ENCODE data around the gene SASH1. TPM values are rescaled to one million over a fixed set of nuclear protein-coding genes. Genes with fewer than 3 reads are reported as not detected.
A peak's percentile ranks its signal among the peaks of the same experiment; 100 is the strongest.

SASH1 gene
- total RNA-seq, 1 donor from 2014 or later, result 86.4 TPM

DNA sequence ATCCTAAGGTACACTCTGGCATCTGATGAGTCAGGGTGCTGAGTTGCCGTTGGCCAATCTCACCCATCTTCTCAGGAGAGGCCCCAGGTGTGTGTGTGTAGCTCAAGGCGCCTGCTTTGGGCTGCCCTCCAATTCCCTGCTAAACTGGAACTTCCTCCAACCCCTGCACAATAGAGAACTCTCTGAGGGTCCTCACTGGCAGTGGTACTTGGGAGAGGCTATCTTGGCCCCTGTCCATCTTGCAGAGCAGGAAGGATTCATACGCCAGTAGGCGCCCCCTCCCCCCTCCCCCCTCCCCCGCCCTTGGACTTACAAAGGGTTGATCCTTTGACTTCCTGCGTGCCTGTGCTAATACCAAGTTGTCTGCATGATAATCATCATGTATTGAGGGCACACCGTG, 173.6 kb downstream of the SASH1 start:
- peaks cover 65% of the 10 kb centered on the region for H3K4me1 ChIP-seq
- H3K9me3 ChIP-seq, result no peaks in the 10 kb centered on the region
- DNase-seq (ENCODE audit: extremely low spot score in 2 of 2), result no peak
- no peak for TF ChIP-seq POLR2A (IDR thresholded peaks at IDR 0.05)
- TF ChIP-seq POLR2AphosphoS5 (IDR thresholded peaks at IDR 0.05; ENCODE audit: insufficient read depth in 1 of 2, low read depth in 1 of 2), result no peak
- TF ChIP-seq, protein P1, sequence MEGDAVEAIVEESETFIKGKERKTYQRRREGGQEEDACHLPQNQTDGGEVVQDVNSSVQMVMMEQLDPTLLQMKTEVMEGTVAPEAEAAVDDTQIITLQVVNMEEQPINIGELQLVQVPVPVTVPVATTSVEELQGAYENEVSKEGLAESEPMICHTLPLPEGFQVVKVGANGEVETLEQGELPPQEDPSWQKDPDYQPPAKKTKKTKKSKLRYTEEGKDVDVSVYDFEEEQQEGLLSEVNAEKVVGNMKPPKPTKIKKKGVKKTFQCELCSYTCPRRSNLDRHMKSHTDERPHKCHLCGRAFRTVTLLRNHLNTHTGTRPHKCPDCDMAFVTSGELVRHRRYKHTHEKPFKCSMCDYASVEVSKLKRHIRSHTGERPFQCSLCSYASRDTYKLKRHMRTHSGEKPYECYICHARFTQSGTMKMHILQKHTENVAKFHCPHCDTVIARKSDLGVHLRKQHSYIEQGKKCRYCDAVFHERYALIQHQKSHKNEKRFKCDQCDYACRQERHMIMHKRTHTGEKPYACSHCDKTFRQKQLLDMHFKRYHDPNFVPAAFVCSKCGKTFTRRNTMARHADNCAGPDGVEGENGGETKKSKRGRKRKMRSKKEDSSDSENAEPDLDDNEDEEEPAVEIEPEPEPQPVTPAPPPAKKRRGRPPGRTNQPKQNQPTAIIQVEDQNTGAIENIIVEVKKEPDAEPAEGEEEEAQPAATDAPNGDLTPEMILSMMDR (IDR thresholded peaks at IDR 0.05), result no peak
- H3K27ac ChIP-seq, result peak overlapping the region; percentile 75
- H3K27me3 ChIP-seq, result no peaks in the 10 kb centered on the region
- intact Hi-C loops (cut with DNase I), result no loop called here
- no peak overlapping the region for H3K4me3 ChIP-seq
- peaks cover 0 to 9% of the 10 kb centered on the region in 2 donors for H3K36me3 ChIP-seq

DNA sequence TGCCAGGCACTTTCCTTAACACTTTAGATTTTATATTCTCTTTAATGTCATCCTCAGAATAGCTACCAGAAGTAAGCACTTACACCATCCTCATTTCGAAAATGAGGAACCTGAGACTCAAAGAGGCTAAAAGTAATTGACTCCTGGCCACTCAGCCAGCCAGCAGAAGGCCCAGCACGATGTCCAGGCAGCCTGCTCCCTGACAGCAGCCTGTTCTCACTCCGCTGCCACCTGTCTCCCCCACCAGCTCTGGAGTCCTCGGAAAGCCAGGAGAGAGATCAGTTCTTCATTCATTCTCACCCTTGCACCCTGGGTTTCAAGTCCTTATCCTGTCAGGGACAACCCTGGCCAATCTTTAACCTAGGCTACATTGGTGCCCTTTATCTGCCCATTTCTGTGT, 174.0 kb downstream of the SASH1 start:
- no peak overlapping the region for H3K4me3 ChIP-seq
- H3K9me3 ChIP-seq, result no peaks in the 10 kb centered on the region
- H3K27ac ChIP-seq, result peak overlapping the region; percentile 75
- no peak for TF ChIP-seq POLR2A (IDR thresholded peaks at IDR 0.05)
- TF ChIP-seq POLR2AphosphoS5 (IDR thresholded peaks at IDR 0.05; ENCODE audit: insufficient read depth in 1 of 2, low read depth in 1 of 2), result no peak
- TF ChIP-seq, protein P1 (IDR thresholded peaks at IDR 0.05), result no peak
- peaks cover 0 to 9% of the 10 kb centered on the region in 2 donors for H3K36me3 ChIP-seq
- H3K4me1 ChIP-seq, result peaks cover 66% of the 10 kb centered on the region
- no peak for DNase-seq (ENCODE audit: extremely low spot score in 2 of 2)
- no peaks in the 10 kb centered on the region for H3K27me3 ChIP-seq
- intact Hi-C loops (cut with DNase I), result no loop called here

DNA sequence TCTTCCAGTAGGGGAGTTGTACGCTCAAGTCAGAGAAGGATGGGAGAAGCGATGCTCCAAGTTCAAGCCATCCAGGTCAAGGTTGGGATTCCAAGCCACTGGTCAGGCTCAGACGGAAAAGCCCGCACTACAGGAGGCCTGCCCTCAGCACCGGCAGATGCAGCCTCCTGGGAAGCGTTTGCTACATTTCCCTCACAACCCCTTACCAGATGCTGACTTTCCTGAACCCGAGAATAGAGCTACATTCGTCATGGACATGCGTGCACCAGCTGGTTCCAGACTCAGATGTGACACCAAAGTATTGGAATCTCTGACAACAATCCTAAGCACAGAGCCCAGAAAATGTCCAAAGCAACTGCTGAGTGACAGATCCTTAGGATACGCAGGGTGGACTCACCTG, 174.8 kb downstream of the SASH1 start:
- Histone ChIP-seq H3K9me3 (no peaks in the 10 kb centered on the region), H3K4me3 (no peak overlapping the region), H3K27ac (peak overlapping the region; percentile 75), H3K36me3 (peaks cover 0 to 9% of the 10 kb centered on the region in 2 donors), H3K4me1 (peaks cover 64% of the 10 kb centered on the region), H3K27me3 (no peaks in the 10 kb centered on the region)
- intact Hi-C loops (cut with DNase I), result no loop called here
- TF ChIP-seq, protein P1 (IDR thresholded peaks at IDR 0.05), result no peak
- DNase-seq (ENCODE audit: extremely low spot score in 2 of 2), result no peak

DNA sequence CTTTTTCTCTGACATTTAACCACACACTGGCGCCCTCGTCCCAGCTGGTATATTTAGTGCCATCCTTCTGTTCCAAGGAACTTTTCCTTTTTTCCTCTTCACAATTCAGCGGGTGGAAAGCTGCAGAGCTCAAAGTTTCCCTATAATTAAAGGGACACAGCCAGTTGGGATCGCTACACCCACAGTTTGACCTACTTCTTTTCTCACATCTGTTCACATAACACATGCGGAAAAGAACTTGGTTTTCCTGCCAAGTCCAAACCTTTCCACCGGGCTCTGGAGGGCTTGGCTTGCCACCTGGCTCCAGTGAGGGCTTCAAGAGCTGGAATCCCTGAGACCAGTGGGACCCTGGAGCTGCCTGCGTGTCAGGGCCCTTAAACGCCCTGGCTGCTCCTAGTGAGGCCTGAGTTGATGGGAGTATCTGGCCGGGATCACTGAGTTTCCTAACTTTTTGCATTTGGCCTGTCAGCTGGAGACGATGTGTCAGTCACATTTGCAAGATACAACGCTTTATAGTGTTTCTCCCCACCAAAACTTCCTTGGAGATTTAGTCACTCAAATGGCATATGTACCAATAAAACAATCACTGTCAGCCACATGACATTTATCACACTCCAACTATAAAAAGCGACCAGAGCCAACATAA, 176.0 kb downstream of the SASH1 start:
- Histone ChIP-seq H3K36me3 (peaks cover 0 to 9% of the 10 kb centered on the region in 2 donors), H3K27me3 (no peaks in the 10 kb centered on the region), H3K4me1 (peaks cover 60% of the 10 kb centered on the region), H3K9me3 (no peaks in the 10 kb centered on the region), H3K4me3 (no peak overlapping the region), H3K27ac (peak overlapping the region; percentile 75)
- intact Hi-C loops (cut with DNase I), result no loop called here
- no peak for DNase-seq (ENCODE audit: extremely low spot score in 2 of 2)
- peak in 1 of 2 donors; percentile 75 for TF ChIP-seq POLR2AphosphoS5 (IDR thresholded peaks at IDR 0.05; ENCODE audit: insufficient read depth in 1 of 2, low read depth in 1 of 2)
- TF ChIP-seq, protein P1 (IDR thresholded peaks at IDR 0.05), result no peak

DNA sequence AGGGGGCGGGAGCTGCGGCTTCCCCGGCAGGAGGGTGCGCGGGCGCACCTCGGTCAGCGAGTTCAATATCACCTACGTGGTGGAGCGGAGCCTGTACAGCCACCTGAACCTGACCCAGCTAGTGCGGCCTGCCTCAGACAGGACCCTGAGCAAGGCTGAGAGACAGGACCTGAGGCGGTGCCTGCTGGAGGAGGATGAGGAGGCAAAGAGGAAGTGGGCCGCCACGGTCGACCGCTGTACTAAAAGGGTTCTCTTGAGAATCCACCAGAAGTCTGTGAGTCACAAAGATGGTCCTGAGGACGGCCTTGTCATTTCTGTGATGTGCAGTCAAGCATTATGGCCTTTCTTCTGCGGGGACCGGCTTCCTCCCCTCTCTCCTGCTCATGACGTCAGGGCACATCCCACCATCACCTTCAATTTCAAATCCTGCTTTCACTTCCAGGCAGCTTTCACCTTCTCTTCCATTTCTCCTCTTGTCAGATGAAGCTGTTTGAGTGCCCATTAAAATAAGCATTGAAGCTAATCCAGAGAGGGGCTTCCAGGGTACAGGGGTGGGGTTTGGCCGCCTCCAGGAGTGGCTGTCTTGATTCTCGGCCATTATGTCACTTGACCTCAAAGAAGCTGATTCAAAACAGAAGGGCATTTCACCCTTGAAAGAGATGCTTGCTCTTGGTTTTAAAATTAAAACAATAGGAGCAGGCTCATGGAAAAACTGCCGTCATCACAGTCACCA, 177.6 kb downstream of the SASH1 start:
- no peak for TF ChIP-seq POLR2AphosphoS5 (IDR thresholded peaks at IDR 0.05; ENCODE audit: insufficient read depth in 1 of 2, low read depth in 1 of 2)
- peak overlapping the region; percentile 75 for H3K27ac ChIP-seq
- H3K36me3 ChIP-seq, result peaks cover 0 to 10% of the 10 kb centered on the region in 2 donors
- no peak for DNase-seq (ENCODE audit: extremely low spot score in 2 of 2)
- intact Hi-C loops (cut with DNase I), result no loop called here
- no peaks in the 10 kb centered on the region for H3K9me3 ChIP-seq
- no peaks in the 10 kb centered on the region for H3K27me3 ChIP-seq
- peaks cover 67% of the 10 kb centered on the region for H3K4me1 ChIP-seq
- H3K4me3 ChIP-seq, result no peak overlapping the region
